OCI-LY7 (cell line): ENCODE data around the gene SCARB1. TPM values are rescaled to one million over a fixed set of nuclear protein-coding genes. Genes with fewer than 3 reads are reported as not detected.

ENCODE experiments used
- BruUV-seq: library from RNA; stranded (reverse); fragments of 400-500 nt; replicated peaks from 2 replicates; lab custom pipeline; 2021; lab: Mats Ljungman, UMichigan
- CTCF ChIA-PET: fragments of 300-600 bp; sonication (Branson Sonifier 250); formaldehyde crosslinking; loops from one replicate; lab custom pipeline; 2022; ENCODE audit warnings: antibody characterized with exemption; ENCODE audit not compliant: unreplicated experiment; lab: Charles Lee
- POLR2A ChIA-PET: fragments of 300-600 bp; sonication (Branson Sonifier 250); formaldehyde crosslinking; loops from one replicate; lab custom pipeline; 2022; ENCODE audit warnings: antibody characterized with exemption; lab: Charles Lee
- DNase-seq: peaks from one replicate; pipeline ENCODE4 v3.0.0-alpha.2; 2015; ENCODE audit warnings: low spot score
- H2AFZ ChIP-seq: fragments of 200-600 bp; sonication (generic), shearing (Covaris generic); 2 replicates; pipeline ENCODE4 v1.6.1; 2014; ENCODE audit warnings: mild to moderate bottlenecking, antibody characterized with exemption, low read length, moderate library complexity
- H3K27ac ChIP-seq: fragments of 200-600 bp; sonication (generic); 2 replicates; pipeline ENCODE4 v1.5.1; 2014; ENCODE audit warnings: mixed run types, low read depth, mild to moderate bottlenecking, moderate library complexity, low read length, inconsistent platforms; ENCODE audit not compliant: poor library complexity, severe bottlenecking
- H3K36me3 ChIP-seq: fragments of 200-600 bp; sonication (generic); 2 replicates; pipeline ENCODE4 v1.6.1; 2014; ENCODE audit warnings: mild to moderate bottlenecking, antibody characterized with exemption, low read length, moderate library complexity, mixed read lengths; ENCODE audit not compliant: insufficient read depth
- H3K4me1 ChIP-seq: fragments of 200-600 bp; sonication (generic); 2 replicates; pipeline ENCODE4 v1.5.1; 2014; ENCODE audit warnings: mild to moderate bottlenecking, low read length; ENCODE audit not compliant: insufficient read depth, poor library complexity, severe bottlenecking
- H3K4me2 ChIP-seq: fragments of 200-600 bp; sonication (generic); 2 replicates; pipeline ENCODE4 v1.6.1; 2014; ENCODE audit warnings: mild to moderate bottlenecking, low read length
- H3K4me3 ChIP-seq: fragments of 200-600 bp; sonication (generic); 2 replicates; pipeline ENCODE4 v1.5.1; 2014; ENCODE audit warnings: mild to moderate bottlenecking, low read depth, low read length; ENCODE audit not compliant: poor library complexity, severe bottlenecking
- H3K79me2 ChIP-seq: fragments of 200-600 bp; sonication (generic); 2 replicates; pipeline ENCODE4 v1.6.1; 2016; ENCODE audit warnings: low read depth, mild to moderate bottlenecking, low read length, moderate library complexity, mixed read lengths; ENCODE audit not compliant: insufficient read depth
- H3K9me2 ChIP-seq: fragments of 200-600 bp; sonication (generic); 2 replicates; pipeline ENCODE4 v1.6.1; 2016; ENCODE audit warnings: mild to moderate bottlenecking, low read length, mixed read lengths; ENCODE audit not compliant: insufficient read depth
- H3K9me3 ChIP-seq: fragments of 200-600 bp; sonication (generic); 2 replicates; pipeline ENCODE4 v1.6.1; 2014; ENCODE audit warnings: mild to moderate bottlenecking, mixed run types, low read length, mixed read lengths
- H4K20me1 ChIP-seq: fragments of 200-600 bp; sonication (generic); 2 replicates; pipeline ENCODE4 v1.6.1; 2014; ENCODE audit warnings: mild to moderate bottlenecking, antibody characterized with exemption, low read length, moderate library complexity, mixed read lengths; ENCODE audit not compliant: insufficient read depth
- CTCF ChIP-seq: fragments of 200-600 bp; sonication (generic); conservative IDR thresholded peaks from 2 replicates; pipeline ENCODE4 v1.5.1; 2014; ENCODE audit warnings: mild to moderate bottlenecking, antibody characterized with exemption, low read length, moderate library complexity, mixed read lengths
- EZH2phosphoT487 ChIP-seq: fragments of 200-600 bp; sonication (generic); IDR thresholded peaks from 2 replicates; pipeline ENCODE4 v1.6.1; 2018; ENCODE audit warnings: low read depth, borderline replicate concordance, mild to moderate bottlenecking, mixed run types, antibody characterized with exemption, low read length, moderate library complexity, mixed read lengths
- intact Hi-C: fragments of 100-400 bp; cut with micrococcal nuclease; formaldehyde crosslinking; loops from one replicate; pipeline ENCODE4 v1.10.0; 2022; ENCODE audit not compliant: unreplicated experiment
- total RNA-seq, 2 experiments: library from RNA; depleted of rRNA in 1 of 2; stranded (reverse); fragments of >200 nt in 1 of 2; shearing (Covaris generic) in 1 of 2; gene quantifications; 2 replicates each; pipeline ENCODE4 v1.2.3, GENCODE V29; 2014 to 2022

Gene SCARB1
- total RNA-seq, 2 experiments from 2014 or later: 42.9 to 112 TPM

GRCh38 chr12:124906606-124907261 lies 43.1 kb upstream of the SCARB1 start:
- peaks cover 19% of the 10 kb centered on the region for H3K79me2 ChIP-seq
- H2AFZ ChIP-seq: peak overlapping the region; percentile 38; the same call in 1 of the 2 replicates
- ChIA-PET CTCF (interaction anchor here (0.9 to 2.0 kb wide), 6 partner anchors 11 to 65 kb away, joined by 3 to 21 read pairs (median 5); no protein-coding TSS in a partner anchor), POLR2A (interaction anchor here (0.5 to 4.0 kb wide), 6 partner anchors 9 to 31 kb away, joined by 3 to 33 read pairs (median 8); no protein-coding TSS in a partner anchor)
- no peaks in the 10 kb centered on the region for H3K9me3 ChIP-seq
- peaks cover 18% of the 10 kb centered on the region for H4K20me1 ChIP-seq
- peaks cover 21% of the 10 kb centered on the region for H3K36me3 ChIP-seq
- H3K4me3 ChIP-seq: peak overlapping the region; percentile 6
- peak; percentile 96 for DNase-seq
- TF ChIP-seq EZH2phosphoT487 (no peak), CTCF (peak; percentile 100)
- peaks cover 65% of the 10 kb centered on the region for H3K4me1 ChIP-seq
- no TSS peak for BruUV-seq
- intact Hi-C loops: loop anchor here (1.0 to 2.0 kb wide), 2 partner anchors 33 to 44 kb away; partner anchors contain the start of gene SCARB1
- peak overlapping the region; percentile 23 for H3K27ac ChIP-seq
- H3K9me2 ChIP-seq: no peaks in the 10 kb centered on the region
- peak overlapping the region; percentile 53 for H3K4me2 ChIP-seq

GRCh38 chr12:124904306-124905098 lies 40.8 kb upstream of the SCARB1 start:
- TF ChIP-seq CTCF: no peak
- no peak for TF ChIP-seq EZH2phosphoT487
- Histone ChIP-seq H3K9me3 (no peaks in the 10 kb centered on the region), H2AFZ (peak overlapping the region; percentile 65; the same call in 1 of the 2 replicates), H3K4me2 (peak overlapping the region; percentile 31), H3K79me2 (no peaks in the 10 kb centered on the region; the same call in 1 of the 2 replicates), H3K36me3 (no peaks in the 10 kb centered on the region), H3K4me3 (no peak overlapping the region), H3K4me1 (peaks cover 66% of the 10 kb centered on the region), H4K20me1 (no peaks in the 10 kb centered on the region), H3K9me2 (no peaks in the 10 kb centered on the region), H3K27ac (peak overlapping the region; percentile 1)
- intact Hi-C loops: no loop called here
- DNase-seq: no peak
- ChIA-PET CTCF (no interaction called here), POLR2A (interaction anchor here (0.6 to 4.0 kb wide), 7 partner anchors 11 to 112 kb away, joined by 3 to 33 read pairs (median 6); no protein-coding TSS in a partner anchor)
- no TSS peak for BruUV-seq
